Stimulated activated CD4-positive, alpha-beta T cell treated with anti-CD3 and anti-CD28 coated beads, TNF-alpha, amount 100 ng/mL, for 1 hour (primary cell): ENCODE measurements around the gene PRKAR1B.
"Not testable (repeated sequence)": the region's sequence is repeated elsewhere in the genome, so short reads cannot be mapped to it uniquely, and the experiment has no call there.

Source experiments
- DNase-seq, 3 donors: peaks; one replicate each; pipeline ENCODE4 v3.0.0-alpha.2; 2020; ENCODE audit warnings: low read depth in 3 of 3, low spot score in 1 of 3

The PRKAR1B gene

GRCh38 chr7:651032-651728 lies 75.9 kb downstream of the PRKAR1B start:
- no peak for DNase-seq

- no peak for DNase-seq
These were observed 76.6 kb downstream of the PRKAR1B start for GRCh38 chr7:650339-651031.

GRCh38 chr7:646951-647350 lies 80.1 kb downstream of the PRKAR1B start:
- DNase-seq, result no peak

GRCh38 chr7:646487-646886 lies 80.6 kb downstream of the PRKAR1B start:
- no peak for DNase-seq

GRCh38 chr7:645606-646005 lies 81.5 kb downstream of the PRKAR1B start:
- no peak for DNase-seq

- DNase-seq, result no peak
These were observed 82.4 kb downstream of the PRKAR1B start for GRCh38 chr7:644381-645305.

GRCh38 chr7:641966-642365 lies 85.1 kb downstream of the PRKAR1B start:
- no peak for DNase-seq

GRCh38 chr7:641269-641671 lies 85.8 kb downstream of the PRKAR1B start:
- no peak for DNase-seq

- DNase-seq, result no peak
These were observed 88.6 kb downstream of the PRKAR1B start for GRCh38 chr7:638256-639011.

- DNase-seq, result no peak
These were observed 89.3 kb downstream of the PRKAR1B start for GRCh38 chr7:637826-638225.

GRCh38 chr7:636396-636795 lies 90.7 kb downstream of the PRKAR1B start:
- no peak for DNase-seq

GRCh38 chr7:635687-636382 lies 91.2 kb downstream of the PRKAR1B start:
- DNase-seq, result not testable (repeated sequence)

GRCh38 chr7:635227-635626 lies 91.9 kb downstream of the PRKAR1B start:
- DNase-seq, result no peak

GRCh38 chr7:633381-634018 lies 93.6 kb downstream of the PRKAR1B start:
- DNase-seq, result no peak

GRCh38 chr7:632831-633210 lies 94.3 kb downstream of the PRKAR1B start:
- DNase-seq, result no peak

GRCh38 chr7:631964-632830 lies 94.9 kb downstream of the PRKAR1B start:
- DNase-seq, result no peak

- DNase-seq, result no peak
These were observed 95.8 kb downstream of the PRKAR1B start for GRCh38 chr7:631291-631711.

GRCh38 chr7:630539-630938 lies 96.5 kb downstream of the PRKAR1B start:
- DNase-seq, result no peak

- no peak for DNase-seq
These were observed 97.0 kb downstream of the PRKAR1B start for GRCh38 chr7:630111-630511.
